GM21447 (cell line): ENCODE measurements around the gene ITGA7.

Experiments used
- ATAC-seq: cut with Tn5 transposase; IDR thresholded peaks from one replicate; pipeline ENCODE4 v1.9.1; 2021; ENCODE audit not compliant: unreplicated experiment

ITGA7 gene

GRCh38 chr12:55703901-55704761 is 3.6 kb downstream of the ITGA7 start:
- ATAC-seq, result no peak

GRCh38 chr12:55703288-55703687 is 4.4 kb downstream of the ITGA7 start:
- ATAC-seq, result no peak

DNA sequence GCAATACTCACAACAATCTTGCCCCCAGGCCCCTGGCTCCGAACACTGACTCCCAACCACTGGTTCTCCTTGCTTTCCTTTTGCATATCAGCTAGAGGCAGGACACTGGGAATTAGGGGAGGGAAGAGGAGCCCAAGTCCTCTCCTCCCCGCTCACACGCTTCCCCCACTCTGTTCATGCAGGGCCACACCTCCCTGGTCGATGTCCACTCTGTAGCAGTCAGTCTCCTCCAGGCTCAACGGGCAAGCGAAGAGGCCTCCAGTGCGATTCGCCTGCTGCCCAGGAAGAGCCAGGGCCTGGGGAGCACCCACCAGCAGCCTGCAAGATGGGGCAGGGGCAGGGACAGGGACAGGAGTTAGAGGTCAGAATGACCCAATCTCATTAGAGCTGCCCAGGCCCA is 4.8 kb downstream of the ITGA7 start:
- ATAC-seq, result no peak

- no peak for ATAC-seq
These were observed 7.3 kb downstream of the ITGA7 start for GRCh38 chr12:55700255-55701018.

GRCh38 chr12:55699471-55700055 is 8.1 kb downstream of the ITGA7 start:
- no peak for ATAC-seq

GRCh38 chr12:55698965-55699364 is 8.7 kb downstream of the ITGA7 start:
- no peak for ATAC-seq

- ATAC-seq, result no peak
These were observed 9.3 kb downstream of the ITGA7 start for GRCh38 chr12:55698241-55698955.

DNA sequence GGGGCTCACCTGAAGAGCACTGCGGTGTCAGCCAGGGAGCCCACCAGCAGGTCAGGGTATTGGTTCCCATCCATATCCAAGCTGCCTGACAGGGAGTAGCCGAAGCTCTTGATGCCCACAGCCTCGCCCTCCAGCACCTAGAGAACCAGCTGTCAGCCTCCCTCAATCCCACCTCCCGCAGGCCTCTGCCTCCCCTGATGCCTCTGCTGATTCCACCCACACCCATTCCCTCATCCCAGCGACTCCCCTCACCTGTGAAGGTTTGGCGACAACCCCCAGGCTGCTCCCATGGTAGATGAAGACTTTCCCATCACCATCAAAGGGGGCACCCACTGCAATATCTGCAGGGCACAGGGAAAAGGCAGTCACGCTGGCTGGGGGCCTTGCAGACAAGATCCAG is 10.0 kb downstream of the ITGA7 start:
- ATAC-seq, result no peak

DNA sequence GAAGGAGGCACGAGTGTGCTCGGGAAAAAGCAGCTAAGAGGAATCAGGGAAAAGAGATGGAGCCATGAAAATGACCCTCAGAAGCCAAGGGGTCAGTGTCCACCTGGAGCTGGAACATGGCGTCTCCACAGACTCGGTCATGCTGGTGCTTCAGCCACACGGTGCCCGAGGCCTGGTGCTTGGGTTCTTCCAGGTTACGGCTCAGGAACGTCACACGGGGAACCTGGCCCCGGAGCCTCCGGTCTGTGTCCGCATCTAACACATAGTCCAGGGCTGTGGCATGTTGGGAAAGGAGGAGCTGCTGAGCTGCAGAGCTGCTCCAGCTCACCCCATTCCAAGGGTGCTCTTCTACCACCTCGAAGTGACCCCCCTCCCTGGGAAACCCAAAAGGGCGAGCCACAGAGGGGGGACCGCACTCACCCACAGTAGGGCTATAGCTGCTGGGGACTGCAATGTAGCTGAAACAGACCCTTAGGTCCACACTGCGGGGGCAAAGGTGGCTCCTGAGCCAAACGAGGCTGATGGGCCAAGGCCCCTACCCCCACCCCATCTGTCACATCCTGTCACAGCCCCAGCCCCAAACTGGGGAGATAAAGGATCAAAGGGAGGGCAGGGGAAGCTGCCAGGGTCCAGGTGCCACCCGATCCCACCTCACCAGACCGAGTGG is 10.8 kb downstream of the ITGA7 start:
- no peak for ATAC-seq

DNA sequence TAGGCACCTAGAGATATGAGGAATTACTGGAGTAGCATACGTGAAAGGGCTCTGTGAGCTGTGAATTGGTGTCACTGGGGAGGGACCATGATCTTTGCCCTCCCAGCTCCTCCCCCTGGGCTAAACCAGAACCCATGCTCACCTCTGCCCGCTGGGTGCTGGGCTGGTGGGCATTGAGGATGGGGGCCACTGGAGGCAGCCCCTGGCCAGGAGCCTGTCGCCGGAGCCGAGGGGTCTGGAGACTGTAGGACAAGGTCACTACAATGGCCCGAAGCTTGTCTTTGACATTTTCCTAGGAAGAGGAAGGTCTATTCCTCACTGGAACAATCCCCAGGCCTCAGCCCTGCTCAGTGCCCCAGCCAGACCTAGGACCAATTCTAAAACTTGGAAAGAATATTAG is 11.6 kb downstream of the ITGA7 start:
- ATAC-seq, result no peak

- no peak for ATAC-seq
These were observed 12.4 kb downstream of the ITGA7 start for GRCh38 chr12:55695349-55695748.

DNA sequence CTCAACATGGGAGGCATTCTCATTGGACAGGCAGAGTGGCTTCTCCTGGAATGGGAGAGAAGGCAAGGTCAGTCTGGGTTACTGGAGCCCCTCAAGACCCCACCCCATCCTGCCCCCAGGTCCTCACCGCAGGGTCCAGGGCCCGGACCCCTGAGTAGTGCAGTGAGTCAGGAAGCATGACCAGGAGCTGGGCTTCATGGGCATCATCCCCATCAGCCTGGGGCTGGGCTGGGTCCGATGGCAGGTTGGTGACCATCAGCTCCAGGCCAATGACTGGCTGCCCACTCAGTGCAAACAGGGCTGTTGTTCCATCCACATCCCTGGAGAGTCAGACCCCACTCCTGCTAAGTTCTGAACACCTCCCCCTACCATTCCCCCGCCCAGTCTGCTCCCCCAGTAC is 13.1 kb downstream of the ITGA7 start:
- ATAC-seq, result no peak

GRCh38 chr12:55694188-55694515 is 13.6 kb downstream of the ITGA7 start:
- ATAC-seq, result no peak

DNA sequence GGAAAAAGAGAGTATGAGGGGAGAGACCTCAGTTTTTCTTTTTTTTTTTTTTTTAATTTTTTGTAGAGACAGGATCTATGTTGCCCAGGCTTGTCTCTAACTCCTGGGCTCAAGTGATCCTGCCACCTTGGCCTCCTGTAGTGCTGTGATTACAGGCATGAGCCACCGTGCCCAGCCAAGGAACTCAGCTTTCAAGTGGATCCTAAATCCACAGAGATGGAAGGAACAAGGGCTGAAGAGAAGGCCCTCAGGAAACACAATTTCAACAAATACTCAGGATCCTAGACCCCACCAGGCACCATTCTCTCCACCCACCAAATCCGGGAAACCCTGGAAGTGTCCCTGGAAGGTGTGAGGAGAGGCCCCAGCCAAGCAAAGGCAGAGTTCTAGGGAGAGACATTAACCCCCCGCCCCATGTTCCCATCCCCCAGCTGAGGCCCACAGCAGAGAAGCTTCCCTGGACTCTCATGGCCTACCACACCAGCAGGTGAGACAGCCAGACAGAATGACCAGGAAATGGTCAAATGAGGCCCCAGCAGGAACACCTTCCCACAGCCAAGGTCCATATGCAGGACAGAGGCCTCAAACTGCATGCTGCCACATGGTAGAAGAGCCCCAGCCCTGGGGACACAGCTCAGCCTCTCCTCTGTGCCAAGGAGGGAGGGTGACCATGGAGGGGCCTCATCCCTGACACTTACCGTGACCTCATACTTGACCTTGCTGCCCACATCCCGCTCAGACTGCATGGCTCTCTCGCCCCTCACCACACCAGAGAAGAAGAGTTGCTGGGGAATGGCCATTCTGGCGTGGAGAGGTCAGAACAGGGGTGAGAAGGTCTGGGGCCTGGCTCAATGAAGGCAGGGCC is 14.1 kb downstream of the ITGA7 start:
- no peak for ATAC-seq

GRCh38 chr12:55692631-55693322 is 14.9 kb downstream of the ITGA7 start:
- ATAC-seq, result no peak

DNA sequence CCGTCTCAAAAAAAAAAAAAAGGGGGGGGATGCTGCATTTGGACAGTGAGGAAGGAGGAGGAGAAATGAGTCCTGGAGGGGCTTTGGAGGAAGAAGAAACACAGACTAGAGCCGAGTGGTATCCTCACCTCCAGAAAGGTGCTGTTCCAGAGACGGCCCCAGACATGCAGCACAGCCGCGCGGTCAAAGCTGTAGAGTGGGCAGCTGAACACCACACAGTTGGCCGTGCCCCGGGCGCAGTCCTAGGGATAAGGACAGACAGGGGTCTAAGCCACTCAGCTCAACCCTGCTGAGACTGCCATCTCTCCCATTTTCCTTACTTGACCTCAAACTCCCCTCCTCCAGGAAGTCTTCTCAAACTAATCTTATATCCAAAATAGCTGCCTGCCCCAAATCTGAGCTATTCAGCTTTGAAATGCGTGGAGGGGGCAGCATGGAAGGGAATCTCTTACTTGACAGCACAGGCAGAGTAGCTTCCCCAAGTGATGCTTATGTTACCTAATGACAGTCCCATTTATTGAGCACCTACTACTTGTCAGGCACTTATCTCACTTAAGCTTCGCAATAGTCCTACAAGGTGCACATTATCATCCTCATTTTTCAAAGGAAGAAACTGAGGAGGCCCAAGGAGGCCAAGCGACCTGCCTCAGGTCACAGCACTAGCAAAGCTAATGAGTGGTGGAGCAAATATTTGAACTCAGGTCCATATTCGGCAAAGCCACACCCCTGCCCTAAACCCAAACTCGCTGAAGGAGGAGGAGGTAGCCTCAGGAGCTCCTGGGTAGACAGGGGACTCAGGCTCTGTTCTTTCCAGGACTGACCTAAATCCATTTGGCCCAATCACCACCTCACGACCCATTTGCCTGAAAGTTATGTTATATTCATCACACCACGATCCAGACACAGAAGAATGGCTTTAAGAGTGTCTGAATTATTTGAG is 18.7 kb downstream of the ITGA7 start:
- no peak for ATAC-seq

DNA sequence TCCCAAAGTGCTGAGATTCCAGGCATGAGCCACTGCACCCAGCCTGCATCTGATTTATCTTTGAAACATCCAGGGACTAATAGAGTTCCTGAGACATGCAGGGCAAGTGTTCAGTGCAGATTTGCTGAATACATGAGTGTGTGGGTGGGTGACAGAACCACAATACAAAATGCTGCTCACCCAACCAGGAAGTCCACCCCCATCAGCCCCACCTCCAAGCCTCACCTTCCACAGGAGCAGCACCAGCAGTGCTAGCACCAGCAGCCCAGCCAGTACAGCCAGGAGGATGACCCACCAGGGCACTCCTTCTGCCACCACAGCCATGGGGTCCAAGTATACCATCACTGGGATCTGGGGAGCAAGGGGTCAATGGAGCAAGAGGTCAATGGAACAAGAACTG is 20.0 kb downstream of the ITGA7 start:
- ATAC-seq, result no peak

GRCh38 chr12:55686366-55687010 is 21.2 kb downstream of the ITGA7 start:
- no peak for ATAC-seq
